ENCODE results near the gene SNAI3. TPM values are rescaled to one million over a fixed set of nuclear protein-coding genes. Genes with fewer than 3 reads are reported as not detected.

Gene SNAI3
- 1 to 10 TPM in 6 of 9 donors, under 1 TPM in 3; 0.76 to 9.5 (median 1.4) TPM for total RNA-seq
- 1 to 10 TPM; 1.7 to 4.4 TPM for polyA plus RNA-seq
- long read RNA-seq, donor 1, transcript SNAI3-201 (3 exons, 1,732 nt) = major isoform, 6 of 43 reads
- long read RNA-seq, donor 1, partial matches to known transcripts = 13 of 43 reads
- long read RNA-seq, donor 1, other reads (novel, unspliced or antisense) = 24 of 43 reads
- long read RNA-seq, donor 2, partial matches to known transcripts = 1 of 19 reads
- long read RNA-seq, donor 2, other reads (novel, unspliced or antisense) = 16 of 19 reads
- long read RNA-seq, donor 3, partial matches to known transcripts = 2 of 16 reads
- long read RNA-seq, donor 3, other reads (novel, unspliced or antisense) = 12 of 16 reads

GRCh38 chr16:88686439-88687253, at the start of gene SNAI3:
SNAI3 (minus strand) TSS chr16:88686507; CDS start chr16:88686406, 101 bp downstream.
- Histone ChIP-seq H3K9me3 (no peaks in the 10 kb centered on the region), H3K27me3 (peaks cover 0 to 76% (median 13%) of the 10 kb centered on the region in 9 donors), H3K27ac (peak within 1 kb of the TSS in 5 of 12 donors; percentile 11 to 83 (median 34)), H3K4me3 (peak within 1 kb of the TSS; percentile 33 to 78 (median 59)), H3K36me3 (no peaks in the 10 kb centered on the region), H3K4me1 (peaks cover 0 to 45% (median 23%) of the 10 kb centered on the region in 12 donors)
- DNase-seq (peak; percentile 81 to 93 (median 87)), ATAC-seq (peak; percentile 68 to 95 (median 90))
- 6 to 10% (median 8%) methylated on average over 41 to 65 of the region's 65 CpGs for WGBS, 4 donors
- TF ChIP-seq CTCF (IDR thresholded peaks at IDR 0.05) (no peak), POLR2A (IDR thresholded peaks at IDR 0.05) (no peak)
- intact Hi-C loops (cut with DNase I) = no loop called here

GRCh38 chr16:88736088-88736487, 49.8 kb upstream of the SNAI3 start:
- H3K9me3 ChIP-seq = no peaks in the 10 kb centered on the region
- H3K27ac ChIP-seq = no peak overlapping the region
- intact Hi-C loops (cut with DNase I) = loop anchor here in 6 of 10 donors (2.0 to 10.0 kb wide), 4 partner anchors 431 to 481 kb away; partner anchors contain the start of gene ZNF778 (in 4 of the 6)
- no peaks in the 10 kb centered on the region for H3K27me3 ChIP-seq
- TF ChIP-seq CTCF (IDR thresholded peaks at IDR 0.05) (no peak), POLR2A (IDR thresholded peaks at IDR 0.05) (no peak)
- H3K4me1 ChIP-seq = peaks cover 0 to 11% (median 0%) of the 10 kb centered on the region in 12 donors
- H3K36me3 ChIP-seq = peaks cover 0 to 80% (median 10%) of the 10 kb centered on the region in 9 donors
- ATAC-seq (no peak), DNase-seq (no peak)
- no peak overlapping the region for H3K4me3 ChIP-seq
- 96 to 97% (median 97%) methylated on average over 16 to 21 of the region's 21 CpGs for WGBS, 4 donors

GRCh38 chr16:88735616-88736015, 49.3 kb upstream of the SNAI3 start:
- Histone ChIP-seq H3K9me3 (no peaks in the 10 kb centered on the region), H3K4me1 (peaks cover 0 to 11% (median 0%) of the 10 kb centered on the region in 12 donors), H3K36me3 (peaks cover 0 to 80% (median 14%) of the 10 kb centered on the region in 9 donors), H3K27ac (no peak overlapping the region), H3K27me3 (no peaks in the 10 kb centered on the region), H3K4me3 (no peak overlapping the region)
- DNase-seq = no peak
- intact Hi-C loops (cut with DNase I) = loop anchor here in 6 of 10 donors (2.0 to 10.0 kb wide), 4 partner anchors 431 to 482 kb away; partner anchors contain the start of gene ZNF778 (in 4 of the 6)
- ATAC-seq = no peak
- no peak for TF ChIP-seq POLR2A (IDR thresholded peaks at IDR 0.05)
- TF ChIP-seq CTCF (IDR thresholded peaks at IDR 0.05) = no peak
- WGBS, 4 donors = 85 to 95% (median 91%) methylated on average over 6 to 10 of the region's 10 CpGs

Measured in heart left ventricle (tissue), 16 donors.